ENCODE measurements around the gene DOCK2. TPM values are rescaled to one million over a fixed set of nuclear protein-coding genes. Genes with fewer than 3 reads are reported as not detected.
"Not testable (repeated sequence)": the region's sequence is repeated elsewhere in the genome, so short reads cannot be mapped to it uniquely, and the experiment has no call there.

Gene DOCK2
- total and polyA plus RNA-seq, 8 donors: 0.73 to 15.6 (median 1.7) TPM

DNA sequence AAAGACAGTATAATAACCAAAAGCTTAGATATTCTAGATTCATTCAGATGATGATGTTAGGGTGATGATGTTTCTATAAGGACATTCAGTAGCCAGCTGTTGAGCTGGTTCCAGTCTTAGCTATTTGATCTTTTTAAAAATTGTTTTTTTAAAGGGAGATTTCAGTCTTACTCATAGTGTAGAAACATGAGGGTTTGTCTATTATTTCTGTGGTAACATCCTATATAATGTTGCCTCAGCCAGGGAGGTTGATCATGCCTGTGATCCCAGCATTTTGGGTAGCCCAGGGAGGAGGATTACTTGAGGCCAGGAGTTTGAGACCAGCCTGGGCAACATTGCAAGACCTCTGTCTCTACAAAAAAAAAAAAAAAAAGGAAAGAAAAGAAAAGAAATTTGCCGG, 167.8 kb downstream of the DOCK2 start:
- 64 to 90% methylated on average over 1 of the region's 1 CpG for WGBS, 2 donors
- Histone ChIP-seq H3K27ac (no peak overlapping the region), H3K36me3 (no peaks in the 10 kb centered on the region), H3K4me1 (no peaks in the 10 kb centered on the region), H3K9me3 (no peaks in the 10 kb centered on the region), H3K4me3 (no peak overlapping the region), H3K27me3 (no peaks in the 10 kb centered on the region)
- intact Hi-C loops (cut with DNase I): no loop called here
- FAIRE-seq: no peak
- DNase-seq: no peak
- no peak for ATAC-seq
- TF ChIP-seq, protein P1, sequence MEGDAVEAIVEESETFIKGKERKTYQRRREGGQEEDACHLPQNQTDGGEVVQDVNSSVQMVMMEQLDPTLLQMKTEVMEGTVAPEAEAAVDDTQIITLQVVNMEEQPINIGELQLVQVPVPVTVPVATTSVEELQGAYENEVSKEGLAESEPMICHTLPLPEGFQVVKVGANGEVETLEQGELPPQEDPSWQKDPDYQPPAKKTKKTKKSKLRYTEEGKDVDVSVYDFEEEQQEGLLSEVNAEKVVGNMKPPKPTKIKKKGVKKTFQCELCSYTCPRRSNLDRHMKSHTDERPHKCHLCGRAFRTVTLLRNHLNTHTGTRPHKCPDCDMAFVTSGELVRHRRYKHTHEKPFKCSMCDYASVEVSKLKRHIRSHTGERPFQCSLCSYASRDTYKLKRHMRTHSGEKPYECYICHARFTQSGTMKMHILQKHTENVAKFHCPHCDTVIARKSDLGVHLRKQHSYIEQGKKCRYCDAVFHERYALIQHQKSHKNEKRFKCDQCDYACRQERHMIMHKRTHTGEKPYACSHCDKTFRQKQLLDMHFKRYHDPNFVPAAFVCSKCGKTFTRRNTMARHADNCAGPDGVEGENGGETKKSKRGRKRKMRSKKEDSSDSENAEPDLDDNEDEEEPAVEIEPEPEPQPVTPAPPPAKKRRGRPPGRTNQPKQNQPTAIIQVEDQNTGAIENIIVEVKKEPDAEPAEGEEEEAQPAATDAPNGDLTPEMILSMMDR (IDR thresholded peaks at IDR 0.05): no peak

DNA sequence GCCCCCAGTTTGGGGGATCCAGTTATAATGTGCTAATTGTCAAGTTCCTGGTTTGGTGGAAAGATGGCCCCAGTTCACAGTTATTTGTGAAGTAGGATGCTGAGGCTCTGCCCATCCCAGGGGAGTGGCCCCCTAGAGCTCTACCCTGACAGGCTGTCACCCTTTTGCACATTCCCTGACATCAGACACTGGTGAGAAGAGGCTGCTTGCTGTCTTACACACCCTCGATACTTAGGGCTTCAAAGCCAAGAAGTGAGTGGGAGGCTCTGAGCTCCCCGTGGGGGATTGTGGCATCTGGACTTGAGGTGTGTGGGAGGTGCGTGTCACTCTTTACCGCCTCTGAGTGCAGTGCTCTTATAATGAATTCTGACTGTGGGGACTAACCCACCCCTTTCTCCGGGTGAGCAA, 168.5 kb downstream of the DOCK2 start:
- no peaks in the 10 kb centered on the region for H3K27me3 ChIP-seq
- WGBS, 2 donors: 60 to 62% methylated on average over 5 of the region's 5 CpGs
- no peak overlapping the region for H3K27ac ChIP-seq
- intact Hi-C loops (cut with DNase I): no loop called here
- ATAC-seq (no peak), DNase-seq (no peak), FAIRE-seq (no peak)
- TF ChIP-seq, protein P1 (IDR thresholded peaks at IDR 0.05): no peak
- no peaks in the 10 kb centered on the region for H3K36me3 ChIP-seq
- H3K4me3 ChIP-seq: no peak overlapping the region
- no peaks in the 10 kb centered on the region for H3K4me1 ChIP-seq
- no peaks in the 10 kb centered on the region for H3K9me3 ChIP-seq

DNA sequence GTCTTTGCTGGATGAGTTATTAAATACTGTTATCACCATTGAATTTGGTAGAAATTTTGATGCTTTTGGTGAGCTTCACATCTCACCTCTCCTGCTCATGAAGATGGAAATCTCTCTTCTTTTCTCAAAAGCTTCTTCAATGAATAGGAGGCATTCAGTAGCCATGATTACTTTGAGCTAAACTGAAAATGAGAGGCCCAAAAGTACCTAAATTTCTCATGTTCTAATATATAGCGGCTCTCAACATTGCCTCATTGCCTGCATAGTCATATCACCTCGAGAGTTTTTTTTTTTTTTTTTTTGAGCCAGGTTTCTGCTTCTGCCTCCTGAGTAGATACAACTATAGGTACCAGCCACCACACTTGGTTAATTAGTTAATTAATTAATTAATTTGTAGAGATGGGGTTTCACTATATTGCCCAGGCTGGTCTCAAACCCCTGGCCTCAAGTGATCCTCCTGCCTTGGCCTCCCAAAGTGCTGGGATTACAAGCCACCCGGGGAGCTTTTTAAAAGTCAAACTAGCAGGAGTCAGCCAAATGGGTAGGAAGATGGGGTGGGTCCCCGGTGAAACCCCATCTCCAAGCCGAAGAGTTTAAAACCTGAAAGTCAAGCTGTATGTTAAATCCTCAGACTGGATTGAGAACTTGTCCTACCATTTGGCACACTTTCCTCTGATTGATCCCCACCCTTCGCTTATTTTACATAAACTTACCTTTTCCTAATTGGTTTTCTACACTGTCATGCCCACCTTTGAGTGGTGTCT, 169.0 kb downstream of the DOCK2 start:
- FAIRE-seq: no peak
- WGBS, 2 donors: 76 to 78% methylated on average over 6 of the region's 6 CpGs
- no peaks in the 10 kb centered on the region for H3K9me3 ChIP-seq
- H3K27me3 ChIP-seq: no peaks in the 10 kb centered on the region
- H3K27ac ChIP-seq: no peak overlapping the region
- H3K4me3 ChIP-seq: no peak overlapping the region
- intact Hi-C loops (cut with DNase I): no loop called here
- no peaks in the 10 kb centered on the region for H3K4me1 ChIP-seq
- TF ChIP-seq, protein P1 (IDR thresholded peaks at IDR 0.05): no peak
- H3K36me3 ChIP-seq: no peaks in the 10 kb centered on the region
- no peak for ATAC-seq
- DNase-seq: no peak

DNA sequence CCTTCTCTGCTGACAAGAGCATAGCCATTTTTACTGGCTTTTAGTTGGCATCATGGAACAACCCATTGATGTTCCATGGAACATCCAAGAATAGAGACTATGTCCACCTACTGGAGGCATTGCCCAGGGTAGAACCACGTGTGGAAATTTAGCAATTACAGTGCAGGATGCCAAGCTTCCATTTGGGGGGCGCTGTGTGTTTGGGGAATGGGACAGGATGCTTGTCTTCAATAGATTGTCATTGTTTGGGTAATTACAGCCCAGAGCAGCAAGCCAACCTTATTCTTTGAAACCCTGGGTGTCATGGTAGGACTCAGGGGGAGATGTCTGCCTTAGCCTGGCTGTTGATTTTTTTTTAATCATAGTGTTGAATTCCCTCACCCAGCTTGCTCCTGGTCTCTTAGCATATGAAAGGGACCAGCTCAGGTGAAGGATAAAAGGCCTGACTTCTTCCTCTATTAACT, 171.1 kb downstream of the DOCK2 start:
- TF ChIP-seq, protein P1 (IDR thresholded peaks at IDR 0.05): no peak
- no peak overlapping the region for H3K27ac ChIP-seq
- intact Hi-C loops (cut with DNase I): no loop called here
- WGBS, 2 donors: 26 to 29% methylated on average over 2 of the region's 2 CpGs
- DNase-seq (no peak), FAIRE-seq (no peak), ATAC-seq (no peak)
- H3K36me3 ChIP-seq: no peaks in the 10 kb centered on the region
- H3K9me3 ChIP-seq: no peaks in the 10 kb centered on the region
- H3K4me1 ChIP-seq: no peaks in the 10 kb centered on the region
- H3K4me3 ChIP-seq: no peak overlapping the region
- H3K27me3 ChIP-seq: no peaks in the 10 kb centered on the region

DNA sequence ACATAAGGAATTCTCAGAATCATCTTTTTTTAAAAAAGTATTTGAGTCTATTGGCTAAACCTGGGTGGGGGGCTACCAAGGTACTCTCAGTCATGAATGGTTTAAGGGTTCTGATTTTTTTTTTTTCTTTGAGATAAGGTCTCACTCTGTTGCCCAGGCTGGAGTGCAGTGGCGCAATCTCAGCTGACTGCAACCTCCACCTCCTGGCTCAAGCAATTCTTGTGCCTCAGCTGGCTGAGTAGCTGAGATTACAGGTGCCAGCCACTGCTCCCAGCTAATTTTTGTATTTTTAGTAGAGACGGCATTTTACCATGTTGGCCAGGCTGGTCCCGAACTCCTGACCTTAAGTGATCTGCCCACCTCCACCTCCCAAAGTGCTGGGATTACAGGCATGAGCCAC, 171.8 kb downstream of the DOCK2 start:
- ATAC-seq; FAIRE-seq; H3K27ac ChIP-seq; H3K27me3 ChIP-seq; H3K4me1 ChIP-seq; H3K36me3 ChIP-seq; intact Hi-C loops (cut with DNase I); H3K9me3 ChIP-seq; H3K4me3 ChIP-seq; DNase-seq: not testable (repeated sequence)
- WGBS, 2 donors: 80 to 84% methylated on average over 3 of the region's 3 CpGs
